Measurements from ENCODE around the gene TMEM100. TPM values are rescaled to one million over a fixed set of nuclear protein-coding genes. Genes with fewer than 3 reads are reported as not detected.
A peak's percentile ranks its signal among the peaks of the same experiment; 100 is the strongest.

The TMEM100 gene
- total RNA-seq, 4 donors from 2014 or later: 1.00 to 7.8 (median 4.1) TPM; not detected in 1

DNA sequence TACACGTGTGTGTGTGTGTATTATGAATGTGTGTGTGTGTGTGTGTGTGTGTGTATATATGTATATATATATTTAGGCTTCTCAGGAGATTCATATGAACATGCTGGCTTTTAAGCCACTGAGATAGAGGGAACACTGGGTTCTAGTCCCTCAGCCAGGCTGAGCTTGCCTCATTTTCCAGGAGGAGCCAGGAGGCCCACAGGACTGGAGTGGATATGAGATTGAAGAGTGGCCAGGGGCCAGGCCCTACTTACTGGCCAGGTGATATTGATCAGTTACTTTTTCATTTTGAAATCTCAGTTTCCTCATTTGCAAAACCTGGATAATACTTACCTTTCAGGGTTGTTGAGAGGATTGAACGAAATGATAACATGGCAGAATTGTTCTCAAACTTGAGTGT is 34.0 kb upstream of the TMEM100 start:
- H3K4me3 ChIP-seq: no peak overlapping the region
- no peak overlapping the region for H3K27ac ChIP-seq
- H3K36me3 ChIP-seq: no peaks in the 10 kb centered on the region
- peaks cover 7 to 26% (median 13%) of the 10 kb centered on the region in 4 donors for H3K4me1 ChIP-seq
- no peak for TF ChIP-seq EP300 (IDR thresholded peaks at IDR 0.05; ENCODE audit: low read depth)
- TF ChIP-seq POLR2A (IDR thresholded peaks at IDR 0.05): no peak
- no peak for TF ChIP-seq POLR2AphosphoS5 (IDR thresholded peaks at IDR 0.05)
- TF ChIP-seq, protein P1, sequence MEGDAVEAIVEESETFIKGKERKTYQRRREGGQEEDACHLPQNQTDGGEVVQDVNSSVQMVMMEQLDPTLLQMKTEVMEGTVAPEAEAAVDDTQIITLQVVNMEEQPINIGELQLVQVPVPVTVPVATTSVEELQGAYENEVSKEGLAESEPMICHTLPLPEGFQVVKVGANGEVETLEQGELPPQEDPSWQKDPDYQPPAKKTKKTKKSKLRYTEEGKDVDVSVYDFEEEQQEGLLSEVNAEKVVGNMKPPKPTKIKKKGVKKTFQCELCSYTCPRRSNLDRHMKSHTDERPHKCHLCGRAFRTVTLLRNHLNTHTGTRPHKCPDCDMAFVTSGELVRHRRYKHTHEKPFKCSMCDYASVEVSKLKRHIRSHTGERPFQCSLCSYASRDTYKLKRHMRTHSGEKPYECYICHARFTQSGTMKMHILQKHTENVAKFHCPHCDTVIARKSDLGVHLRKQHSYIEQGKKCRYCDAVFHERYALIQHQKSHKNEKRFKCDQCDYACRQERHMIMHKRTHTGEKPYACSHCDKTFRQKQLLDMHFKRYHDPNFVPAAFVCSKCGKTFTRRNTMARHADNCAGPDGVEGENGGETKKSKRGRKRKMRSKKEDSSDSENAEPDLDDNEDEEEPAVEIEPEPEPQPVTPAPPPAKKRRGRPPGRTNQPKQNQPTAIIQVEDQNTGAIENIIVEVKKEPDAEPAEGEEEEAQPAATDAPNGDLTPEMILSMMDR (IDR thresholded peaks at IDR 0.05): no peak
- WGBS, 2 donors (ENCODE audit: low coverage in 1 of 2): 92 to 100% methylated on average over 1 to 2 of the region's 2 CpGs
- intact Hi-C loops (cut with DNase I; ENCODE audit: low total_unique reads): no loop called here
- in situ Hi-C loops (cut with MboI; ENCODE audit: low pct_ligation_motif_present in 1 of 4, low pct_unique_long_range_greater_than_20kb in 1 of 4, low sequenced_read_pairs in 3 of 4): loop anchor here in 2 of 4 donors (25.0 kb wide), 2 partner anchors 219 to 769 kb away; no protein-coding TSS in a partner anchor
- H3K9me3 ChIP-seq: no peaks in the 10 kb centered on the region
- DNase-seq: no peak
- H3K27me3 ChIP-seq: no peaks in the 10 kb centered on the region

DNA sequence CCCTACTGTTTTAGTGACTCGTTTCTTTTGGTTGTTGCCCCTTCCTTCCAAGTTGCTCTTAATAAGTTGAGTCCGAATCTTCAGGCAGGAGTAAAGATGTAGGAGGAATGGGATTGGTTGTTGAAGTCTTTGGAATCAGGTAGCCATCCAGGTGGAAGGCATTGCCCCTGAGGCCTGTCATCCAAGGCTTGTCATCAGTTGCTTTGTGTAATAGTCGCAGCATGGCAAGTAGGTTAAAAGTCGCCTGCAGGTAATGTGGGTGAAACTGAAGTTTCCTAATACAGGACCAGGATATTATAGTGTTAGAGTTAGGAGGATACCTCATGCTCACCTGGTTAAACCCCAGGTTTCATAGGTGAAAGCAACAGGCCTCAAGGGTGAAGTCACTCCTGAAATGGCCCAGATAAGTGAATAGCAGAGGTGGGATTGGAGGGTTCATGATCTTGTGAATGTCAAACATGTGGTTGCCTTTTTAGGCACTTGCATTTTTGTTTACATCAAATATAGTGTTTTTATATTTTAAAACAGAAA is 29.1 kb upstream of the TMEM100 start:
- peak overlapping the region; percentile 82 to 95 (median 91) for H3K27ac ChIP-seq
- TF ChIP-seq POLR2AphosphoS5 (IDR thresholded peaks at IDR 0.05): no peak
- TF ChIP-seq EP300 (IDR thresholded peaks at IDR 0.05; ENCODE audit: low read depth): no peak
- TF ChIP-seq, protein P1 (IDR thresholded peaks at IDR 0.05): no peak
- no peak for TF ChIP-seq POLR2A (IDR thresholded peaks at IDR 0.05)
- H3K36me3 ChIP-seq: no peaks in the 10 kb centered on the region
- H3K9me3 ChIP-seq: no peaks in the 10 kb centered on the region
- in situ Hi-C loops (cut with MboI; ENCODE audit: low pct_ligation_motif_present in 1 of 4, low pct_unique_long_range_greater_than_20kb in 1 of 4, low sequenced_read_pairs in 3 of 4): loop anchor here in 2 of 4 donors (25.0 kb wide), 2 partner anchors 214 to 764 kb away; no protein-coding TSS in a partner anchor
- WGBS, 2 donors (ENCODE audit: low coverage in 1 of 2): 63 to 67% methylated on average over 4 of the region's 4 CpGs
- no peak for DNase-seq
- peak overlapping the region; percentile 61 to 93 (median 74) for H3K4me3 ChIP-seq
- H3K4me1 ChIP-seq: peaks cover 7 to 21% (median 12%) of the 10 kb centered on the region in 4 donors
- H3K27me3 ChIP-seq: no peaks in the 10 kb centered on the region
- intact Hi-C loops (cut with DNase I; ENCODE audit: low total_unique reads): no loop called here

DNA sequence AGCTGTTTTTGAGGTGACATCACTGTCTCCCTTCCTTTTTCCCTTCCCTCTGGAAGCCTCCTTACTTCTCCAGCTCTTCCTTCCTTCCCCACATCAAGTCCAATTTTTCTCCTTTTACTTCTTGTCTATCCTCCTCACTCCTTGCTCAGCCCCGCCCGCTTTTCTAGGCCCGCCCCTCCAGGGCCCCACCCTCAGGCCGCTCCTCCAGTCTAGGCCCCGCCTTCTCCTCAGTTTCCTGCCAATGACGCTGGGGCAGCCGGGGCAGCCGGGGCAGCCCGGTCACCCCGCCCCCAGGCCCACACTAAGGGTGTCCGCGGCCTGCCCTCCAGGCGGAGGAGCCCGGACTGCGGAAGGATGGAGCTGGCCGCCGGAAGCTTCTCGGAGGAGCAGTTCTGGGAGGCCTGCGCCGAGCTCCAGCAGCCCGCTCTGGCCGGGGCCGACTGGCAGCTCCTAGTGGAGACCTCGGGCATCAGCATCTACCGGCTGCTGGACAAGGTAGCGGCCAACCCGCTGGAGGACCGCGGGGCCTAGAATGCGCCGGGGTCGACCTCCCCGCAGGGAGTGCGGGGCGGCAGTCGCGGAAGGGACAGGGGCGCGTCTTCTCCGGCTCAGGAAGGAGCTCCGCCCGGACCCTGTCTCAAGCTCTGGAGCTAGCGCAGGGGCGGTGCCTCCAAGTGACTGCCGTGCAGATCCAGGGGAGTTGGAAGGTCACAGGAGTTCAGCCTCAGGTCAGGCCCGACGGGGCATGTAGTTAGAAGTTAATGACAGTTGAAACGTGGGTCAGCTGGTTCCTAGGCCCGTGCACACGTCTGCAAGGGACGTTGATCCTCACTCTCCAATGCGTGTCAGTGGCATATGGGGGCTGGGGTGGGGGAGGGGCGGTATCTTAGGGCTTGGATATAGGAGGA is 28.3 kb upstream of the TMEM100 start, which contains the start of gene PCTP:
Gene PCTP (plus strand): TSS at position 302 of the 908 bp plus-strand sequence. CDS start 53 bp downstream, at position 355.
- H3K4me3 ChIP-seq: peak within 1 kb of the TSS; percentile 61 to 93 (median 74)
- WGBS, 2 donors (ENCODE audit: low coverage in 1 of 2): 2% methylated on average over 41 of the region's 53 CpGs; no CpG with 5 or more reads in 1 of the 2 donors
- H3K4me1 ChIP-seq: peaks cover 7 to 21% (median 12%) of the 10 kb centered on the region in 4 donors
- peak within 1 kb of the TSS; percentile 82 to 95 (median 91) for H3K27ac ChIP-seq
- intact Hi-C loops (cut with DNase I; ENCODE audit: low total_unique reads) (no loop called here), in situ Hi-C loops (cut with MboI; ENCODE audit: low pct_ligation_motif_present in 1 of 4, low pct_unique_long_range_greater_than_20kb in 1 of 4, low sequenced_read_pairs in 3 of 4) (loop anchor here in 2 of 4 donors (25.0 kb wide), 2 partner anchors 214 to 764 kb away; no protein-coding TSS in a partner anchor)
- H3K9me3 ChIP-seq: no peaks in the 10 kb centered on the region
- TF ChIP-seq EP300 (IDR thresholded peaks at IDR 0.05; ENCODE audit: low read depth) (peak; percentile 14), POLR2AphosphoS5 (IDR thresholded peaks at IDR 0.05) (peak; percentile 90 to 94 (median 93)), POLR2A (IDR thresholded peaks at IDR 0.05) (peak; percentile 93)
- TF ChIP-seq, protein P1 (IDR thresholded peaks at IDR 0.05): peak; percentile 27 to 66 (median 45)
- H3K27me3 ChIP-seq: no peaks in the 10 kb centered on the region
- DNase-seq: peak; percentile 96
- H3K36me3 ChIP-seq: no peaks in the 10 kb centered on the region

DNA sequence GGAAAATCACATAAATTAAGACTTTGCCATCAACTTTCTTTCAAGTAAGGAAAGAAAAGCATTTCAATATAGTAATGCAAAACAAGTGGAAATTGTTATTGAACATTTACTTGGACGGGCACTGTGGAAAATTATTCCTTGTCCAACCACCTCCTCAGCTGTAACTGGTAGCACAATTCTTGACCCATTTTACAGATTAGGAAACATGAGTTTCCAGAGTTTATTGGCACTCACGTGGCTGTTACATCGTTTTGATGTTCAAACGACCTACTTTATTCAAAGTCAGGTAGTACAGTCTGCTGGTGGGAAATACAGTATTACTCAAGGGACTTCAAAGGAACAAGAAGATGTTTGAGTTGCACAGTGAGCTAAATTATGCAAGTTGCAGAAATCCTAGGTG is 27.3 kb upstream of the TMEM100 start:
- Histone ChIP-seq H3K36me3 (no peaks in the 10 kb centered on the region), H3K4me3 (no peak overlapping the region), H3K9me3 (no peaks in the 10 kb centered on the region), H3K27me3 (no peaks in the 10 kb centered on the region), H3K27ac (peak overlapping the region in 2 of 4 donors; percentile 82 to 92), H3K4me1 (peaks cover 7 to 21% (median 12%) of the 10 kb centered on the region in 4 donors)
- intact Hi-C loops (cut with DNase I; ENCODE audit: low total_unique reads) (no loop called here), in situ Hi-C loops (cut with MboI; ENCODE audit: low pct_ligation_motif_present in 1 of 4, low pct_unique_long_range_greater_than_20kb in 1 of 4, low sequenced_read_pairs in 3 of 4) (loop anchor here in 2 of 4 donors (25.0 kb wide), 2 partner anchors 213 to 763 kb away; no protein-coding TSS in a partner anchor)
- DNase-seq: no peak
- TF ChIP-seq POLR2A (IDR thresholded peaks at IDR 0.05) (no peak), EP300 (IDR thresholded peaks at IDR 0.05; ENCODE audit: low read depth) (no peak), POLR2AphosphoS5 (IDR thresholded peaks at IDR 0.05) (no peak)
- TF ChIP-seq, protein P1 (IDR thresholded peaks at IDR 0.05): no peak
- 71 to 78% methylated on average over 4 of the region's 4 CpGs for WGBS, 2 donors (ENCODE audit: low coverage in 1 of 2)

Measured in transverse colon (tissue), 4 donors.